MCF 10A (cell line): ENCODE results near the gene DBNDD2. TPM values are rescaled to one million over a fixed set of nuclear protein-coding genes. Genes with fewer than 3 reads are reported as not detected.

Experiments
- BruUV-seq: library from RNA; stranded (reverse); fragments of 400-500 nt; replicated peaks from 2 replicates; lab custom pipeline; 2021; lab: Mats Ljungman, UMichigan
- CTCF ChIA-PET: fragments of 300-600 bp; sonication (Branson Sonifier 250); formaldehyde crosslinking; extraction: SDS; loops from one replicate; lab custom pipeline; 2021; ENCODE audit warnings: antibody characterized with exemption, inconsistent platforms; lab: Yijun Ruan, JAX
- POLR2A ChIA-PET: fragments of 300-600, 350-650 bp; sonication (Branson Sonifier 250); formaldehyde crosslinking; extraction: SDS; loops from one replicate; lab custom pipeline; 2020; ENCODE audit warnings: antibody characterized with exemption, inconsistent platforms; lab: Yijun Ruan, JAX
- DNase-seq: peaks from one replicate; pipeline ENCODE4 v3.0.0-alpha.2; 2018; ENCODE audit not compliant: unreplicated experiment
- H3K27ac Mint-ChIP-seq: one replicate; pipeline ENCODE4 v1.8.0; 2022; ENCODE audit warnings: mild to moderate bottlenecking, low read depth, mixed read lengths; ENCODE audit not compliant: unreplicated experiment
- H3K27me3 Mint-ChIP-seq: one replicate; pipeline ENCODE4 v1.8.0; 2022; ENCODE audit warnings: mixed read lengths; ENCODE audit not compliant: insufficient read depth, unreplicated experiment
- H3K36me3 Mint-ChIP-seq: one replicate; pipeline ENCODE4 v1.8.0; 2022; ENCODE audit warnings: mild to moderate bottlenecking, moderate library complexity, mixed read lengths; ENCODE audit not compliant: insufficient read depth, unreplicated experiment
- H3K4me1 Mint-ChIP-seq: one replicate; pipeline ENCODE4 v1.8.0; 2022; ENCODE audit warnings: mixed read lengths; ENCODE audit not compliant: insufficient read depth, unreplicated experiment
- H3K4me3 Mint-ChIP-seq: one replicate; pipeline ENCODE4 v1.8.0; 2022; ENCODE audit warnings: mild to moderate bottlenecking, moderate library complexity, mixed read lengths; ENCODE audit not compliant: unreplicated experiment
- H3K9me3 Mint-ChIP-seq: one replicate; pipeline ENCODE4 v1.8.0; 2022; ENCODE audit warnings: mixed read lengths; ENCODE audit not compliant: unreplicated experiment
- CTCF ChIP-seq: fragments of 200-600 bp; IDR thresholded peaks from one replicate; pipeline ENCODE4 v1.8.0; 2022; ENCODE audit warnings: antibody characterized with exemption, mild to moderate bottlenecking; ENCODE audit not compliant: unreplicated experiment
- intact Hi-C: fragments of 100-400 bp; cut with micrococcal nuclease; formaldehyde crosslinking; loops from 2 replicates; pipeline ENCODE4 v1.14.1; 2022
- total RNA-seq: library from RNA; stranded (reverse); gene quantifications from 2 replicates; pipeline ENCODE4 v1.2.3, GENCODE V29; 2022

Gene DBNDD2
- total RNA-seq, 1 experiment from 2014 or later = 9.1 TPM

DNA sequence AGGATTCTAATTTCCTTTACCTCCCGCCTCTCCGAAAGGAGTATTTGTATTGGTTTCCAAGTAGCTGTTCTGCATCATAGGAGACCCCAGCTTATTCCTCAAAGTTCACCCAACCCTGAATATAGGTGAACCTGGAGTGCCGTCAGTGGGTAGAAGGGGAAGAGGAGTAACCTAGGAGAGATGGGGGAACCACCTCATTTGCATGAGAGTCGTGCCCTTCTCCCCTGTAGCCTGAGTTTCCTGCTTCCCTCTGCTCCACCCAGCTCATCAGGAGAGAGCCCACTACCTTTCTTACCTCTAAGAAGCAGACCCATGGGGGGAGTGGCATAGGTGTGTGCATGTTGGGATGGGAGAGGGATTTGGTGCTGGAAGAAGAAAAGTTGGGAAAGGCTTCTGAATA, 44.1 kb downstream of the DBNDD2 start:
- no TSS peak for BruUV-seq
- Mint-ChIP-seq H3K4me1 (no peaks in the 10 kb centered on the region), H3K27ac (no peak overlapping the region), H3K9me3 (no peaks in the 10 kb centered on the region), H3K4me3 (no peak overlapping the region), H3K27me3 (no peaks in the 10 kb centered on the region), H3K36me3 (no peaks in the 10 kb centered on the region)
- intact Hi-C loops = no loop called here
- ChIA-PET CTCF (interaction anchor here (0.6 to 8.9 kb wide), 14 partner anchors 7 to 498 kb away, joined by 3 to 92 read pairs (median 4); no protein-coding TSS in a partner anchor), POLR2A (interaction anchor here (1.1 to 1.8 kb wide), 3 partner anchors 12 to 58 kb away, joined by 3 to 5 read pairs (median 3); no protein-coding TSS in a partner anchor)
- no peak for DNase-seq
- TF ChIP-seq CTCF = no peak

DNA sequence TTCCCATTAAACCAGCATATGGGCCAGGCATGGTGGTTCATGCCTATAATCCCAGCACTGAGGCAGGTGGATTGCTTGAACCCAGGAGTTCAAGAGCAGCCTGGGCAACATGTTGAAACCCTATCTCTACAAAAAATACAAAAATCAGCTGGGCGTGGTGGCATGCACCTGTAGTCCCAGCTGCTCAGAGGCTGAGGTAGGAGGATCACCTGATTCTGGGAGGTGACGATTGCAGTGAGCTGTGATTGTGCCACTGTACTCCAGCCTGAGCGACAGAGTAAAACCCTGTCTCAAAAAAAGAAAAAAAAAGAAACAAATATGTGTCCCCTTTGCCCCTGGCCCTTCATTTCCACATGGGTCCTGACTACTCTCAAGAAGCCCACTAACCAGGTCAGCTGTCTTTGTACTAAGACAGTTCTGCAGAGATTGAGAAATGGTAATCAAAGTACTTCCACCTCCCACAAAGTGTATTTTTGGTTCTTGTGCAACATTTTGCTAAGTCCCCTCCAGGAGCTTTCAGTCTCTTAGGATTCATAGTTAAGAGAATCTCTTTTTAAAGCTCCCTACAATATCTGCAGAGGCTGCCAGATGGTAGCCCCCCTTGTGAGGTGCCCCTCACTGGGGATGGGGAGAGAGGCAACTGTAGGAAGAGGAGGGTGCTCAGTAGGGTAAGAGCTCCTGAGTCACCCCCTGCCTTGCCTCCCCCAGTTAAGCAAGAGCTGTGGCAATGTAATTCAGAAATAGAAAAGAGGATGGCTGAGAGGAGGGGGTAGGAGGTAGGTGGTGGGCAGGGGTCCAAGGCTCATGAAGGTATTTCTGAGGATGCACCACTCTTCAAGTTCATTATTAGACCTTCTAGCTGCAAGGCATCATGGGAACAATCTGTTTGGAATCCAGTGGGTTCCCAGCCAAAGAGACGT, 44.9 kb downstream of the DBNDD2 start:
- no peak for DNase-seq
- BruUV-seq = no TSS peak
- no peaks in the 10 kb centered on the region for H3K27me3 Mint-ChIP-seq
- no peaks in the 10 kb centered on the region for H3K4me1 Mint-ChIP-seq
- ChIA-PET POLR2A (interaction anchor here (1.0 to 1.2 kb wide), 3 partner anchors 12 to 58 kb away, joined by 3 to 4 read pairs (median 3); no protein-coding TSS in a partner anchor), CTCF (interaction anchor here (0.6 to 8.9 kb wide), 17 partner anchors 8 to 497 kb away, joined by 3 to 92 read pairs (median 5); no protein-coding TSS in a partner anchor)
- H3K9me3 Mint-ChIP-seq = no peaks in the 10 kb centered on the region
- no peak overlapping the region for H3K4me3 Mint-ChIP-seq
- no peak for TF ChIP-seq CTCF
- intact Hi-C loops = no loop called here
- no peaks in the 10 kb centered on the region for H3K36me3 Mint-ChIP-seq
- no peak overlapping the region for H3K27ac Mint-ChIP-seq

DNA sequence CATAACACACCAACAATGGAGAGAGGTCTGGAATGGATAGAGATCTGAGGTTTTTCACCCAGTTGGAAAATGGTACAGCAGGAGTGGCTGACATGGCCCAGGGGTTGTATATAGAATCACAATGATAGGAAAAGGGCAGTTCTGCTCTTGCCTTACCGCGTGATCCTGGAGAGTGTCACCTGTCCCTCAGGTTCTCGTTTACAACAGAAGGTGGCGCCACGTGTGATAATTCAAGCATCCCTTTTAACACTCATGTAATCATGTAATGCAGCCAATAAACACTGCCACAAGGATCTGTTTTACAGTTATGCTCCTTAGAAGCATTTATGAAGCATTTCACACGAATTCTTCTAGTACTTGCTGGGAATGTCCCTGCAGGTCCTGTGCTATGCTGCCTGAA, 48.5 kb downstream of the DBNDD2 start:
- no peak for TF ChIP-seq CTCF
- H3K27me3 Mint-ChIP-seq = no peaks in the 10 kb centered on the region
- H3K4me3 Mint-ChIP-seq = no peak overlapping the region
- CTCF ChIA-PET = interaction anchor here (8.9 kb wide), 1 partner anchor 19 kb away, joined by 92 read pairs; no protein-coding TSS in a partner anchor
- POLR2A ChIA-PET = no interaction called here
- H3K4me1 Mint-ChIP-seq = no peaks in the 10 kb centered on the region
- intact Hi-C loops = loop anchor here (2.0 kb wide), 1 partner anchor 314 kb away; no protein-coding TSS in a partner anchor
- no peaks in the 10 kb centered on the region for H3K36me3 Mint-ChIP-seq
- H3K27ac Mint-ChIP-seq = no peak overlapping the region
- no peaks in the 10 kb centered on the region for H3K9me3 Mint-ChIP-seq
- no TSS peak for BruUV-seq
- peak; percentile 49 for DNase-seq

GRCh38 chr20:45459606-45460005, 51.5 kb downstream of the DBNDD2 start:
- Mint-ChIP-seq H3K4me3 (no peak overlapping the region), H3K9me3 (no peaks in the 10 kb centered on the region), H3K4me1 (no peaks in the 10 kb centered on the region), H3K36me3 (no peaks in the 10 kb centered on the region), H3K27ac (peak overlapping the region; percentile 2), H3K27me3 (no peaks in the 10 kb centered on the region)
- no peak for TF ChIP-seq CTCF
- DNase-seq = peak; percentile 16
- BruUV-seq = no TSS peak
- POLR2A ChIA-PET = interaction anchor here (0.7 to 1.3 kb wide), 3 partner anchors 15 to 117 kb away, joined by 3 read pairs; partner anchors contain the start of gene SYS1
- intact Hi-C loops = no loop called here
- CTCF ChIA-PET = interaction anchor here (0.6 to 2.7 kb wide), 13 partner anchors 10 to 312 kb away, joined by 3 to 17 read pairs (median 3); partner anchors contain the start of gene SPINT3
